G401.6 (cell line): ENCODE results near the gene SLC29A3.

ENCODE experiments used
- FAIRE-seq: peaks from 2 replicates; lab custom pipeline; 2012; peaks lifted over from hg19 to GRCh38; lab: Jason Lieb, UNC

SLC29A3 gene

DNA sequence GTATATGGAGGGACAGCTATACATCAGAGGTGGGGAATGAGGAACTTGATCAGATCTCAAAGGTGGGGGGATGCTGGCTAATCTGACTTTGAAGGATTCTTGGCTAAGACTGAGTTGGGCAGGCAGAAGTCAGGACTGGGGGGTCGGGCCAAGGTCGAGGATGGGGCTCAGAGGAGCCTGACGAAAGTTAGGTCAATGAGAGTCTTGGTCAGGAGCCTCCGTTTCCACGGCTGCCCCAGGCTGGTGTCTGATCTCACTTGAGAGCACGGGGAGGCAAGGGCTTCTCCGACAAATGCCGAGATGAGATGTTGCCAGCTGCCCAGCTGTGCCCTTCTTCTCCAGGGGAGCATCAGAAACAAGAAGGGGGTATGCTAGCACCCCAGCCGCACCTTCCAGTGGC lies 5.7 kb downstream of the SLC29A3 start:
- FAIRE-seq = no peak

- no peak for FAIRE-seq
These were observed 6.2 kb downstream of the SLC29A3 start for GRCh38 chr10:71325267-71325666.

DNA sequence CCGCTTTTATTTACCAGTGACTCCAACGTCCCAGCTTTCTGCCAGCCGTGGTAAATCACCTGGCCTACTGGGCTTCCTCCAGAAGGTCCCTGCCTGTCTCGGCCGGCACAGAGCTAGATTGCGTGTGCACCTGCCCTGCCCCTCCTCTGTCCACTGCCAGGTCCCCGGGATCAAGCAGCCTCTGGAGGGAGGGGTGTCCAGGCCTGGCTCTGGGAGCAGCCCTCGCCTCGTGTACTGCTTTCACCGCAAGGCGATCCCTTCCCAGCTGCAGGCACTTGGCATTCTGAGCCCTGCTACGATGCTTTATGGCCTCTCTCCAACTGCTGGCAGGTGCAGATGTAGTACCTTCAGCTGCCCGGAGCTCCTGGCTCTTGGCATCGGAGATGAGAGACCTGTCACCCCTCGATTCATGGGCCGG lies 7.4 kb downstream of the SLC29A3 start:
- no peak for FAIRE-seq

DNA sequence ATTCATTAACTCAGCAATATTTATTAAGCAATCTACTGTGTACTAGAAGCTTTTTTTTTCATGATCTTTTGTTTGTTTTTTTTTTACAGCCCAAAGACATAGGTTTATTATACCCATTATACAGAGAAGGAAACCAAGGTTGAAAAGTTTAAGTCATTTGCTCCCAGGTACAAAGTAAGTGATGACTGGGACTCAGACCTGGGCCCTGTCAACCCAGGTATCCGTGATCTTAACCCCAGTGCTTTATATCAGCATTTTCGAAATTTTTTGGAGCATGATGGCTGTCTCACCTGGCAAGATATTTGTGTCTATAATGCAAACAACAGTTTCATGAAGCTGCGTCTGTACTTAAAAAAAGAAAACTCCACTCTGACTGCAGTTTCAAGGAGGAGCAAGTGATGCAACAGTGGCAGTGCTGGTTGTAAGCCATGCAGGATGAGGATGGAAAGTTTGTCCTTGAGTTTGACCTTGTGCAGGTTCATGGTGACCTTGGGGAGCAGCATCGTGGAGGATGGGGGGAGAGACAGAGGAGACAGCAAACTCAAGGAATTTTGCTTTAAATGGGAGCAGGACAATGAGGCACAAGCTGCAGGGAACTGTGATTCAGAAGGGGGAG lies 11.8 kb downstream of the SLC29A3 start:
- FAIRE-seq = no peak

GRCh38 chr10:71331736-71332135 lies 12.7 kb downstream of the SLC29A3 start:
- no peak for FAIRE-seq

DNA sequence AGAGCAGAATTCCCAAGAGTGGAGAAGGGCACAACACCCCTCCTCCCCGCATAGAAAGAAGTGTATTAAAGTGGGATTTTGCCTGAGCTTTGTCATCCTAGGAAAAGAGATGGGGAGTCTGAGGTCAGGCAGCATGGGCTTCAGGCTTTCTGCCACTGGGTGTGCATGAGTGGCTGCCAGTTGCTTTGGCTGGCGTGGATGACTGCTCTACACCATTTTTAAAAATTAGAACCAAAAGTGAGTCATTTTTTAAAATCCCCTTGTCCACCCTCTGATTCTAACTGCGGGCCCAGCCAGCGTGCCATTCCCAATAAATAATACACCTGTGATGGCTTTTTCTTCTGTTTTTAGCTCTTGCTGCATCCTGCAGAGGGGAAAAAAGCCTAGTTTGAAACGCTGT lies 13.4 kb downstream of the SLC29A3 start:
- no peak for FAIRE-seq

- no peak for FAIRE-seq
These were observed 14.2 kb downstream of the SLC29A3 start for GRCh38 chr10:71333129-71333887.

DNA sequence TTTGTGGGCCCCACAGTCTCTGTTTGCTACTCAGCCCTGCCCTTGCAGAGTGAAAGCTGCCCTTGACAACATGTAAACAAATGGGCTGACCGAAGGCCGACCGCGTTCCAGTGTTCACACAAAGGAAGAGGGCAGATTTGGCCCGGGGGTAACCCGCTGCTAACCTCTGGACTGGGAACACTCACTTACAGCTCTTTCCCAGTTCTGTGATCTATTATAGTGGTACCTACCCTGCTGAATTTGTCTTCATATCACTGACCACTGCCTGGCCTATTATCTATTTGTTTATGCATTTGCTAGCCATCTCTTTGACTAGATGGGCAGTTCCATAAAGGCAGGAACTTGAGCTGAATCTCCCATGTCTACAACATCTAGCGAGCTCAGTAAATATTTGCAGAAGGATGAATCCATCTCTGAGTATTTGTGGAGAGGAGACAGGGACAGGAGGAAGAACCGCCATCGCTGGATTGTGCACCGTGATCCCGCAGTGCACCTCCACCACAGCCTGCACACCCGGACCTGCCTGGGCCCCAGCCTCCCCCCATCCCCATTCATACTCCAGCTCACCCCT lies 15.2 kb downstream of the SLC29A3 start:
- FAIRE-seq = no peak

- no peak for FAIRE-seq
These were observed 16.2 kb downstream of the SLC29A3 start for GRCh38 chr10:71335173-71335708.

DNA sequence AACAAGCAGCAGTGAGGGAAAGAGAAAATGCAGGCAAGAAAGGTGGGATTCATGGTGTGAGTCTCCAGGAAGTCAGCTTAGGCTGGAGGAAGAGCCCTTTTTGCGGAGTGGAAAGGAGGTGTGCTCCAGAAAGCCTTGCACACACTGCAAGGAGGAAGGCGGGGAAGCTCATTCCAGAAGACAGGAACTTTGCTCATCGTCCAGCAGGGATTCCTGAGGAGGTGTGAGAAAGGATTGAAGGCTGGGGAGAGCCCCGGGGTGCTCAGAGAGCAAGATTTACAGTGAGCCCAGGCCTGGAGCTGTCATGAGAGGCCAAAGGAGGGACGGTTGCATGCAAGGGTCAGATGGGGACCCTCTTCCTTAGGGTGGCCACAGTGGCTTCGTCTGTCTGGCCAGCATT lies 17.6 kb downstream of the SLC29A3 start:
- no peak for FAIRE-seq

DNA sequence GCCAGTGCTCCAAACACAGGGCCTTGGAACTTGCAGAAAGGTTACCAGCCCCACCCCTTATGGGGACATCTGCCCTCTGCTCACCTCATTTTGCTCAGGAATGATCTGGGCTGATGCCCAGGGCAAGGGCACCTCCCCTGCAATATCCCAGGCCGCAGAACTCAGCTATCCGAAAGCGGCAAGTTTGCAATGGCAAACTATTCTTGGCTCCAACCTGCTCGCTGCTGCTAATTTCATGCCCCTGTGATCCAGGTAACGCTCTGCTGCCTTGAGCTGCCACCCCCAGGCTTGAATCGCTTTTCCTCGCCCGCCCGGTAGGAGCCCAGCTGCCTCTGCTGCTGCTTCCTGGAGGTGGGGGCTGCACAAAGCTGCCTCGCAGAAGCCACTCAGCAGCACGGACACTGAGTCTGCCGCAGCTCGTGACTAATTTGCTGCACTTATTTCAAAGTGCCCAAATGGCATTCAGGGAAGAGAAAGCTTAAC lies 18.2 kb downstream of the SLC29A3 start:
- FAIRE-seq = no peak

DNA sequence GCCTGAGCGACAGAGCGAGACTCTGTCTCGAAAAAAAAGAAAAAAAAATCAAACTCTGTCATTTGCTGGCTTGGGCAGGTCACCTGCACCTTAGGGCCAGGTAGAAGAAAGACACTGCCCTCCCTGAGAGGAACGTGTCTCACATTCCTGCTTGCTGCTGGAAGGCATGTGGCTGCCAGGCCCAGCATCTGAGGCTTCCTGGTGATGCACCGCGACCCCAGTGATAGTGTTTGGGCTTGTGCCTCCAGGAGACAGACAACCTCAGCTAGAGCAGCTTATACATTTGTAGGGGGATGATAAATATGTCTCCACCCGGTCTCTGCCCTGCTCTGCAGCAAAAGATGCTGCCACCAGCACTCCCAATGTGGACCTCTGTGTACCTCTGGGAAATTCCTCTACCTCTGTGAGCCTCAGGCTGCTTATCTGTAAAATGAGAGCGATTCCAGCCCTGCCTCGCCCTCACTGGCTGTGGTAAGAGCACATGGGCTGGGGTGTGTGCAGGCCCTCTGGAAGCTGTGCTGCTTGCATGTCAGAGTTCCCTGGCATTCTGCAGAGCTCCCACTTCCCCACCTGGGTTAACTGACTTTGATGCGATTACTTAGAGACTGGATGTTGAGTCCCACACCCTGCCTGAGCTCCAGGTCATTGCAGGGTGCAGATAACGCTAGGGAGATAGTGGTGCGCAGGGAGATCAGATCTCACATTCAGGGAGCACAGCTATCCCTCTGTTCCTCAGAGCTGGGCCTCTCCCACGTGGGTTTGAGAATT lies 19.9 kb downstream of the SLC29A3 start:
- no peak for FAIRE-seq

DNA sequence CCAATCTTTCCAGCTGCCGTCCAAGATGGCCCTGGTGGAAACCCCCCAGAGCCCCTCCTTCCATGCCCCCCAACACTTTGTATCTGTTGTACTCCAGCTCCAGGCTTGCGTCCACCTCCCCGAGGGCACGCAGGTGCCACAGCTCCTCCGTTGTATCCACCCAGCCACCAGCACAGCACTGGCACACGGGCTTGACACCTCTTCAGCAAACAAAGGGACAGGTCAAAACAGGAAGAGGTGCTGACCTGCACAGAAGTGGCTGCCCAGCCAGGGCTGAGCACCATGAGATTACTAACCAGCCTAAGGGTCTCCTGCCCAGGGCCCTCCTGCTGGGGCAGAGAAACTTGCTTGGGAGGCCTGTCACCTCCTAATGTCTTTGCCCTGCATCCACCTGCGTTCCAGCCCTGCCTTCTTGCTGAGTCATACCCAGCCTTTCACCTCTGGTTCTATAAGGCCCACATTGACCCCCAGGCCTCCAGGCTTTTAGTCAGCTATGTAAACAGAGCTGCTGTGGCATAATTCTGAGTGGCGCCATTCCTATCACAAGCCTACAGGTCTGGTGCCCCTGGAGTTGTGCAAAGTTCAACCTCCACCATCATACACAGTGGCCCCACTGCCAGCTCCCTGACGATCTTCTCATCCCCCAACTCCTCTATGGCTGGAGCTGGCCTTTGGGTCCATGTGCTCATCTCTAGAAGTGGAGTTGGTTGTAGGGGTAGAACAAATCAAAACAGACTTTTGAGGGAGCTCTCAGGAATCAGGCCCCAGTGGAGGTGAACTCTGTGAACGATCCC lies 20.9 kb downstream of the SLC29A3 start:
- no peak for FAIRE-seq

GRCh38 chr10:71342573-71343391 lies 23.7 kb downstream of the SLC29A3 start:
- FAIRE-seq = no peak

DNA sequence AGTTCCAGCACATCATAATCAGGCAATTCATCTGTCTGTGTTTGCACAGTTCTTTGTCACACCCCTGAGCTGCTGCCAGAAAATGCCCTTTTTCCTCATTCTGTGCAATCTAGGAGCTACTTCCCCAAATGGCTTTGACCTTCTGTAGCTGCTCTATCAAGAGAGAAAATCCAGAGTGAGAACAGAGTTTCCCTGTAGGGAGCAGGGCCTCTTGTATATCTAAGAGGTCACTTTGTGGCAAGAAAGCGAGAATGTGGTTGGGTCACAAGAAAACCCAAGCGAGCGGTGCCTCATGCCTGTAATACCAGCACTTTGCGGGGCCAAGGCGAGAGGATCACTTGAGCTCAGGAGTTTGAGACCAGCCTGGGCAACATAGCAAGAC lies 24.3 kb downstream of the SLC29A3 start:
- no peak for FAIRE-seq

GRCh38 chr10:71344154-71344925 lies 25.3 kb downstream of the SLC29A3 start:
- no peak for FAIRE-seq

DNA sequence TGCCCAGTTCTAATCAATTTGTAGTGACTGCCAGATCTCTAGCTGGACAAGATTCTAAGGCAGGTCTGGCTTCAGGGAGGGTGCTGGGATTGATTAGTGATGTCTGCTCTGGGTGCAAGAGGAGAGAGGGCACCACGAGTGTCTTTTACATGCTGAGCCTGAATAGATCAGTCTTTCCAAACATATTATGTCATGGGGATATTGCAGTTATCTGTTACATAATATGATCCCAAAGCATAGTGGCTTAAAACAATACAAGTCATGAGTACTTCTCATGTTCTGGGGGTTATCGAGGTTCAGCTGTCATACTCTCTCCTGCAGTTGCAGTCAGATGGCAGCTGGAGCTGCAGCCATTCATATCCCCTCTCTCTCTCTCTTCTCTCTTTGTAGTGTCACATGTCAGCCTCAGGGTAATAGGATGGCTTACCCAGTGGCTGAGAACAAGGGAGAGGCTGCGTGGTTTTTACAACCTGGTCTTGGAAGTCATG lies 26.0 kb downstream of the SLC29A3 start:
- FAIRE-seq = no peak

- FAIRE-seq = no peak
These were observed 26.6 kb downstream of the SLC29A3 start for GRCh38 chr10:71345694-71346093.

GRCh38 chr10:71346731-71347130 lies 27.7 kb downstream of the SLC29A3 start:
- FAIRE-seq = no peak
